HL-60 (cell line): ENCODE results near the gene CRYBA2.

Experiments used
- DNase-seq, 2 experiments: peaks; one replicate each; pipeline ENCODE4 v3.0.0-alpha.2; 2010 to 2020; ENCODE audit warnings: low read depth in 1 of 2, low spot score in 1 of 2
- H3K27ac ChIP-seq: fragments of 250-450 bp; sonication (Bioruptor Pico); replicated peaks from 2 replicates; pipeline ENCODE4 v1.5.1; 2020; ENCODE audit warnings: mild to moderate bottlenecking, moderate library complexity
- H3K27me3 ChIP-seq: fragments of 250-450 bp; sonication (Bioruptor Pico); 2 replicates; pipeline ENCODE4 v1.5.1; 2021; ENCODE audit warnings: mild to moderate bottlenecking, moderate library complexity; ENCODE audit not compliant: insufficient read depth, poor library complexity, severe bottlenecking
- H3K4me3 ChIP-seq: replicated peaks from 2 replicates; pipeline ENCODE4 v1.5.1; 2011; ENCODE audit warnings: mild to moderate bottlenecking, control low read depth, low read length; ENCODE audit not compliant: insufficient read depth
- GABPA ChIP-seq: IDR thresholded peaks from 2 replicates; pipeline ENCODE4 v1.6.1; 2012; ENCODE audit warnings: low read depth
- POLR2AphosphoS5 ChIP-seq: IDR thresholded peaks from 2 replicates; pipeline ENCODE4 v1.6.1; 2012; ENCODE audit warnings: low read depth
- REST ChIP-seq: IDR thresholded peaks from 2 replicates; pipeline ENCODE4 v1.6.1; 2012; ENCODE audit warnings: low read depth; ENCODE audit not compliant: insufficient replicate concordance
- SPI1 ChIP-seq: IDR thresholded peaks from 2 replicates; pipeline ENCODE4 v1.6.1; 2012; ENCODE audit warnings: low read depth, mild to moderate bottlenecking, borderline replicate concordance
- TF ChIP-seq, protein P1 (sequence below): IDR thresholded peaks from one replicate; pipeline ENCODE4 v1.5.1; 2011; ENCODE audit warnings: low read length, control low read depth, inconsistent platforms; ENCODE audit not compliant: insufficient read depth

Gene CRYBA2

DNA sequence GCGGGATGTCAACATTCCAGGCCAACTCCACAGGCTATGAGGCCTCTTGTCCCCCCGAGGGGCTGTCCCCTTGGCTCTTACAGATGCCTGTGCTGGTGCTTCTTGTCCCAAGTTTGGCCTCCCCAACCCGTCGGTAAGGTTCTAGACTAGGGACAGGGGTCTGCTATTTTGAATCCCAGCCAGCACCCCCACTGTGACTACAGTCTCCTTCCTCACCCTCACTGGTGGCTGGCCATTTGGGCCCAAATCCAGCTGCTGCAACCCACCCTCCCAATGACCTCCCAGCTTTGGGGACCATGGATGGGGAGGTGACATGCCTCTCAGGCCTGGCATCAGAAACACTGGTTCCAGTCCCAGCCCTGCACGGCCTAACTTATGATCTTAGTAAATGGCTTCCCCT lies 29.4 kb upstream of the CRYBA2 start:
- TF ChIP-seq GABPA (no peak), POLR2AphosphoS5 (no peak), SPI1 (no peak), REST (no peak)
- TF ChIP-seq, protein P1, sequence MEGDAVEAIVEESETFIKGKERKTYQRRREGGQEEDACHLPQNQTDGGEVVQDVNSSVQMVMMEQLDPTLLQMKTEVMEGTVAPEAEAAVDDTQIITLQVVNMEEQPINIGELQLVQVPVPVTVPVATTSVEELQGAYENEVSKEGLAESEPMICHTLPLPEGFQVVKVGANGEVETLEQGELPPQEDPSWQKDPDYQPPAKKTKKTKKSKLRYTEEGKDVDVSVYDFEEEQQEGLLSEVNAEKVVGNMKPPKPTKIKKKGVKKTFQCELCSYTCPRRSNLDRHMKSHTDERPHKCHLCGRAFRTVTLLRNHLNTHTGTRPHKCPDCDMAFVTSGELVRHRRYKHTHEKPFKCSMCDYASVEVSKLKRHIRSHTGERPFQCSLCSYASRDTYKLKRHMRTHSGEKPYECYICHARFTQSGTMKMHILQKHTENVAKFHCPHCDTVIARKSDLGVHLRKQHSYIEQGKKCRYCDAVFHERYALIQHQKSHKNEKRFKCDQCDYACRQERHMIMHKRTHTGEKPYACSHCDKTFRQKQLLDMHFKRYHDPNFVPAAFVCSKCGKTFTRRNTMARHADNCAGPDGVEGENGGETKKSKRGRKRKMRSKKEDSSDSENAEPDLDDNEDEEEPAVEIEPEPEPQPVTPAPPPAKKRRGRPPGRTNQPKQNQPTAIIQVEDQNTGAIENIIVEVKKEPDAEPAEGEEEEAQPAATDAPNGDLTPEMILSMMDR = no peak
- DNase-seq = no peak
- no peak overlapping the region for H3K4me3 ChIP-seq
- no peak overlapping the region for H3K27ac ChIP-seq
- H3K27me3 ChIP-seq = peaks cover 4% of the 10 kb centered on the region

DNA sequence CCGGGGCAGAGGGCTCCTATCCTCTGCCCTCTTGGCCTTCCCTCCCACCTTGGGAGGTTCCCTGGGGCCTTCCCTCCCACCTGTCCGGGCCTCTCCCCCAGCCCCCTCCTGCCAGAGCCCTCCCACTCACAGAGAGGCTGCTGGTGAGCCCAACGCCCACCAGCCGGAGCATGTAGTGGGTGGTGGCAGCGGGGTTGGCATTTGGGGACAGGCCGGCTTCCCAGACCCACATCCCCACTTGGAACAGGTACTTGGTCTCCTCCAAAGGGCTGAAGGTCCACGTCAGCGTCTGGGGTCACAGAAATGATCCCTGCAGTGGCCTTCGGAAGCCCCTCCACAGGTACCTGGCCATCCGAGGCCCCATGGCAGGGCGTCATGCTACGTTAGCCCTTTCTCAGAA lies 28.8 kb upstream of the CRYBA2 start:
- peaks cover 4% of the 10 kb centered on the region for H3K27me3 ChIP-seq

GRCh38 chr2:219021591-219021990 lies 28.4 kb upstream of the CRYBA2 start:
- Histone ChIP-seq H3K27ac (no peak overlapping the region), H3K4me3 (no peak overlapping the region), H3K27me3 (peaks cover 4% of the 10 kb centered on the region)
- DNase-seq = no peak
- no peak for TF ChIP-seq REST
- TF ChIP-seq, protein P1 = no peak
- no peak for TF ChIP-seq SPI1
- no peak for TF ChIP-seq POLR2AphosphoS5
- TF ChIP-seq GABPA = no peak

More for the DNA sequence above, 28.8 kb upstream of the CRYBA2 start:
- no peak for DNase-seq
- Histone ChIP-seq H3K27ac (no peak overlapping the region), H3K4me3 (no peak overlapping the region)
- TF ChIP-seq REST (no peak), POLR2AphosphoS5 (no peak), SPI1 (no peak), GABPA (no peak)
- TF ChIP-seq, protein P1 = no peak
